GM11168 (cell line): ENCODE results near the gene DNAH9.
"Not testable (repeated sequence)": the region's sequence is repeated elsewhere in the genome, so short reads cannot be mapped to it uniquely, and the experiment has no call there.

Source experiments
- in situ Hi-C: fragments of 300-500 bp; cut with MboI; formaldehyde crosslinking; loops from one replicate; pipeline ENCODE4 v1.12.0; 2022; ENCODE audit warnings: low sequenced_read_pairs; ENCODE audit not compliant: unreplicated experiment

The DNAH9 gene

DNA sequence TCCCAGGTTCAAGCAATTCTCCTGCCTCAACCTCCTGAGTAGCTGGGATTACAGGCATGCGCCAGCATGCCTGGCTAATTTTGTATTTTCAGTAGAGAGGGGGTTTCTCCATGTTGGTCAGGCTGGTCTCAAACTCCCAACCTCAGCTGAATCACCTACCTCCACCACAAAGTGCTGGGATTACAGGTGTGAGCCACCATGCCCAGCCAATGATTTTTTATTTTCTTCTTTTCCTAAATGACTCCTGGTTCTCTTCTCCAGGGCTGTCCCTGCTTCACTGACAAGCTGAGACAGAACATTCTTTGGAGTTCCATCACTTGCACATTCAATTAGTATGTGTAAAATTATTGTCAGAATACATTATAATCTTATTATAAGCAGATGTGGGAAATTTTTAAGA lies 351.3 kb downstream of the DNAH9 start:
- in situ Hi-C loops, result not testable (repeated sequence)

DNA sequence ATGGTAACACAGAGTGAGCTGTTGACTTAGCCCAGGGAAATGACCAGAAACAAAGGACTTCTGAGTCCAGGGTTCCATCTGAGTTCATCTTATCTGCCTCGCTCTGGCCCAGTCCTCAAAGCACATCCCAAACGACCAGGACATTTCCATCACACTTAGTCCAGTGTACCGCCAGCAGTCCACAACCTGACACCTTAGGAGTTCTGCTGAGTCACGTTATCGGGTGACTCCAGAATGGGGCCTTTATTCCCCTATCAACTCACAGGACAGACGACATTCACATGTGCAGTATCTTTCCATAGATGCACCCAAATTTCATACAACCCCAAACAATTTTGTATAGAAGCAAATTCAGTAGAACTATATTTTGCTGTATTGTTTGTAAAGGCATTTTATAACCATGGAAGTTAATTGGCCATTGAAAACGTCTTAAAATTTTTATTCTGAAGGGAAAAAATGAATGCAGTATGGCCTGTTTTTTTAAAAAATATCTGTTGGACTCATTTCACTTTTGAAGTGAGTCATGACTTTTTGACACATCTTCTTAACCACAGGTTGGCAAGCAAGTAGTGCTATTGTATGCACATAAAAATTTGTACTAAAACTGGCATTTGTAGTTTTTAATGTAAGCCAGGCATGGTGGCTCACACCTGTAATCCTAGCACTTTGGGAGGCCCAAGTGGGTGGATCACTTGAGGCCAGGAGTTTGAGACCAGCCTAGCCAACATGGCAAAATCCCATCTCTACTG lies 352.7 kb downstream of the DNAH9 start:
- in situ Hi-C loops, result no loop called here

DNA sequence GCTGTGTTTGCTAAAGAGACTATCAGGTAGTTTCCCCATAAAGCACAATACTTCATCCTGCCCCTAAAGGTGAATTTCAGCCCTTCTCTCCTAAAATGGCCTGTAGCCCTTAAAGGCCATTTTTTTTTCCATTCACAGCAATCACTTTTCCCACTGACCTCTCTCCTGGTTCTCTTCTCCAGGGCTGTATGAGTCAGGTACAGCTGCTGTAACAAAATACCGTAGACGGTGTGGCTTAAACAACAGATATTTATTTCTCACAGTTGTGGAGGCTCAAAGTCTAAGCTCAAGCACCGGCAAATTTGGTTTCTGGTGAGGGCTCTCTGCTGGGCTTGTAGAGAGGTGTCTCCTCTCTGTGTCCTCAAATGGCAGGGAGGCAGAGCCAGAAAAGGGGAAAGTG lies 354.3 kb downstream of the DNAH9 start:
- in situ Hi-C loops, result no loop called here

DNA sequence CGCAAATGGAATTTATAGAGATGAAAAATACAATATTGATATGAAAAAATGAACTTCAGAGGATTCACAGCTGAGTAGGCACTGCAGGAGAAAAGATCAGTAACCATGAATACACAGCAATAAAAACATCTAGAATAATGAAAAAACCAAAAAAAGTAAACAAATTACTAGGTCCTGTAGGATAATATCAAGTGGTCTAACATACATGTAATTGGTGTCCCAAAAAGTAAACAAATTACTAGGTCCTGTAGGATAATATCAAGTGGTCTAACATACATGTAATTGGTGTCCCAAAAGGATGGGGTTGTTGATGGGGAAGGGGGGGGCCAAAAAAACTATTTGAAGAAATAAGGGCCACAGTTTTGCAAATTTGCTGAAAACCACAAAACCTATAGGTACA lies 355.7 kb downstream of the DNAH9 start:
- in situ Hi-C loops, result no loop called here

DNA sequence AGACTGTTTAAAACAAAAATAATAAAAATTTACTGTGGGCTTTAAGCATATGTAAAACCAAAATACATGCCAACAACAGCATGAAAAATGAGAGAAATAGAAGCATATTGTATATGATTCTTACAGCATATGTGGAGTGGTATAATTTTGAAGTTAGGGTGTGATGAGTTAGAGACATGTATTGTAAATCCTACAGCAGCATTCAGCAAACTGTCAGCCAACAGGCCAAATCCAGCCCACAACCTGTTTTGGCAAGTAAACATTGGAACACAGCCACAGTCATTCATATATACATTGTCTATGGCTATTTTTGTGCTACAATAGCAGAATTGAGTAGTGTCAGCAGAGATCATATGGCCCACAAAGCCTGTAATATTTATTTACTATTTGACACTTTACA lies 356.7 kb downstream of the DNAH9 start:
- in situ Hi-C loops, result no loop called here

DNA sequence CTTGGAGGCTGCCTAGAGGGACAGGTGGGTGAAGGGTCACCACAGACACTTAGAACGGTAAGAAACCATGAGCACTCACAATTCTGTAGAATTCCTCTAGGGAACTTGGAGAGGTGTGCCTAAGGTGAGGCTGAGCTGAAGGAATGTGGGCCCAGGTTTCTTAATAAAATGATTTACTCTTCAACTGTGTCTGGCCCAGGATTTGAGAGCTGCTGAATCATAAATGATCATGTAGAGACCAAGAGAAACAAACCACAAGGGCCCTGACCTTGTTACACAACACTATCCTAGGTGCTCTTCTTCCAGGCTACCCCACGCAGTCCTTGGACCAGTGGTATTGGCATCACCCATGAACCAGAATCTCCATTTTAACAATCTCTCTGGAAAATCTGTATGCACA lies 371.3 kb downstream of the DNAH9 start:
- in situ Hi-C loops, result no loop called here

DNA sequence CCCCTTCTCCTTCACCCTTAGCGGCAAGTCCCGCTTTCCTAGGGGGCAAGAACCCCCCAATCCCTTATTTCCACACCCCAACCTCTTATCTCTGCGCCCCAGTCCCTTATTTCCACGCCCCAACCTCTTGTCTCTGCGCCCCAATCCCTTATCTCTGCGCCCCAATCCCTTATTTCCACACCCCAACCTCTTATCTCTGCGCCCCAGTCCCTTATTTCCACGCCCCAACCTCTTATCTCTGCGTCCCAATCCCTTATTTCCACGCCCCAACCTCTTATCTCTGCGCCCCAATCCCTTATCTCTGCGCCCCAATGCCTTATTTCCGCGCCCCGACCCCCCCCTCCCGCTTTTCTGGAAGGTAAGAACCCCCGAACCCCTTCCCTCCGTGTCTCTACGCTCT lies 374.5 kb downstream of the DNAH9 start:
- in situ Hi-C loops, result not testable (repeated sequence)

DNA sequence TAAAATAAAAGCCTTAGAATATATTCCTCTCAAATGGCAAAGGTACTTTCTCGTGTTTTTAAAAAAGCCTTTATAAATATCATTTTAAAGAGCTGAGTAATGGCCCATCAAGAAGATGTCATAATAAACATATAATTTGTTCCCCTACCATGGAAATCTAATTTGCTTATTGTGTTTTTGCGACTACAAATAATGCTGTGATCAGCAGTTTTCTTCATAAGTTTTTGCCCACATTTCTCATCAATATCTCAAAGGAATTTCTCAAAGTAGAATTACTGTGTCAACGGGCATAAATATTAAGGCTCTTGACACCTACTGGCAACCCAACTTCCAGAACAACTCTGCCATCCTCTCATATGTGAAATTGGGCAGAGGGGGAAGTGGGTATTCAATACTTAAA lies 381.5 kb downstream of the DNAH9 start:
- in situ Hi-C loops, result no loop called here

DNA sequence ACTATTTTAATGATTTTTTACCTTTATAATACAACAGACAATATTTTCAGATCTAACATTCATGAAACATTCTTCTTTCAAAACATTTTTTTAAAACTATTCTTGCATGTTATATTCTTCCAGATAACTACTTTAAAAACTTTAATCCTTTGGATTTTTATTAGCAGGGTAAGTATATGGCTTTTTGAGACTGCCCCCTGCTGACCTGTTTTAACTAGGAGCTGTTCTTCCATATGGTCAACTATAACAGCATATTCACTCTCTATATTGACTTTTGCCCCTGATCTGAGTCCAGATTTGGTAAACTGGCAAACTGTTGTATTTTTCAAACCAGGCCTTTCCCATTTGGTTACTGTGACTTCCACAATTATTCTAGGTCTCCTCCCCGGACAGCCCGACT lies 382.5 kb downstream of the DNAH9 start:
- in situ Hi-C loops, result no loop called here

DNA sequence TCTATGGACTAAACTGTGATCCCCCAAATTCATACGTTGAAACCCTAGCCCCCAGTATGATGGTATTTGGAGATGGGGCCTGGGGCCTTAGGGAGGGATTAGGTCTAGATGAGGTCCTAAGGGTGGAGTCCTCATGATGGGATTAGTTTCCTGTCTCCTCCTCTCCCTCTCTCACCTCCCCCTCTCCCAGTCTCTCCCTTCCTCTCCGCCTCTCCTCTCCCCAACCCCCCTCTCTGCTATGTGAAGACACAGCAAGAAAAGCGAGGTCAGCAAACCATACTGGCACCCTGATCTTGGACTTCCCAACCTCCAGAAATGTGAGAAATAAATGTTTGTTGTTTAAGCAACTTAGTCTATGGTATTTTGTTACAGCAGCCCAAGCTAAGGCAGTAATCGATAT lies 383.6 kb downstream of the DNAH9 start:
- in situ Hi-C loops, result no loop called here

DNA sequence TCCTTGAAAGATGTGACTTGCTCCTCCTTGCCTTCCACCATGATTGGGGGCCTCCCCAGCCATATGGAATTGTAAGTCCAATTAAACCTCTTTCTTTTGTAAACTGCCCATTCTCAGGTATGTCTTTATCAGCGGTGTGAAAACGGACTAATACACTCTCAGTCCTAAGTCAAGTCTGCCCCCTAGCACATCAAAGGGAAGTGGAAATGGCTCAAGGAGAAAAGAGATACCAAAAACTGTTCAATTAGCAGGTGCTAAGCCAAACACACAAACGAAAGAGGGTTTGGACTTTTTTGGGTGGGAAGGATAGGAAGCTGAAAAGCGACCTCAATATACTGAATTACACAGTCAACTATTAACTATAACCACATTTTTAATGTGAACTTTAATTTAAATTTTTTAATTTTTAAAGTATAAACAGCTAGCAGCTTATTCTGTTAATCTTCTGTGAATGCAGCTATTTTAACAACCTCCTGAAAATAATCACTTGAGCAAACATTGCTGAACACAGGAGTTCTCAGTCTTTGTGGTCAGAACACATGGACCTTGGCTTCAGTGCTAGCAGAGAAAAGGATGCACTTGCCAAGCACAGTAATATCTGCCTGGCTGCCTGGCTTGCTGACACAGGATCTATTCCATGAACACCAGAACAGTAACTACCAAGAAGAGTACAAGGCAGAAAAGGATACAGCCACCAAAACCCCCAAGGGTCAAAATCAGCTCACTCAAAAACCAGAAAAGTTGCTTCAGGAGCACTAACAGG lies 388.1 kb downstream of the DNAH9 start:
- in situ Hi-C loops, result no loop called here

DNA sequence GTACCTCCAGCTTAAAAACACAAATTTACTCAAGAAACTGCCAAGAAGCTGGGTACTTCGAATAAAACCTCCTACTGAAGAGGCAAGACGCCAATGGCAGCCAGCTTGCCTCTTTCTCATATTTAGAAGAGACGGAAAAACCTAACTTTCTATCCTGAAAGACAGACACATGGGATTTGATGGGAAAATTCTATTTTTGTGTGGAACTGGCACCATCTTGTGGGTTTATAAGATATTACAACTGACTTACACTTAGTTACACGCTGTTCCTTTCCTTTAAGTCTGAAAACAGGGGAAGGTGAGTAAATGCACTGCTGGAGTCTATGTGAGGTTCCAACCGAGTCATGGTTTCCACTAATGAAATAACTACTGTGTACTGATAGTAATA lies 388.7 kb downstream of the DNAH9 start:
- in situ Hi-C loops, result no loop called here

DNA sequence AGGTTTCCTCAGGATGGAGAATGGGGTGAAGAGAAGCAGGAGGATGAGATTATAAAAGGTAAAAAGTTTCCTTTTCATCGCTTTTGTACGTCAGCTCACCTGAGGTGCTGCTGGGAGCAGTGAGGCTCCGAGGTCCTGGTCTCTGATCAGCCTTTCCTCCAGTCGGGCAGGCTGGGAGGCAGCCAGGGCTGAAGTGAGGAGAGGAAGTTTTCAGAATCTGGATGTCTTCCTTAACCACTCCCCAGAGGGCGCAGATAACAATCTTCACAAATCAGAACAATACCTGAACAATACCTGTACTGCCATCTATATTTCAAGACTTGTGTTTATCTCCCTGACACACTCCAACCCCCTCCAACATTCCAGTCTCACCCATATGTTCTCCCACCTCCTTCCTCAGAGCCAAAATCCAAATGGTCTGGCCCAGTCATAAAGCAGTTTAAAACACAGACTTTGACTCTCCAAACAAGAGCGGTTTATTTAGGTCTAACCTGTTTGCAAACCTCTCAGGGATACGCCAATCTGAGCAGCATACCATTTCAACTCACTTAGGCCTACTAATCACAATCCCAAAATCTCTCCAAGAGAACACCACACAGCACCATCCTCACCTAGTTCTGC lies 392.2 kb downstream of the DNAH9 start:
- in situ Hi-C loops, result no loop called here

DNA sequence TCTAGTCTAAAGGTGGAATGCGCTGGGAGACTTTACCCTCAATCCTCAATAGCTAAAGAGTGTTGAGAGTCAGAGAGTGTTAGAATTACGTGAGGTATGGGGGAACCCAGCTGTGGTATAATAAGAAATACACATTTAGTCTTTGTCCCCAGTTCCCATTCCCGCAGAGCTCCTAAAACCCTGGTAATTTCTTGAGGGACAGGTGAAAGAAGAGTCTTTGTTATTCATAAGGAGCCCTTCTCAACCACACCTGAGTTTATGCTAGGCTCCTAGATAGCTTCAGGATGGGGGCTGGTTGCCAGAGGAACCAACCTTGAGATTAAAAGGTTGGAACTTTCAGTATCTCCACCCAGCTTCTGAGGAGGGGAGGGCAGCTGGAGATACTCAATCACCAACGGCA lies 393.2 kb downstream of the DNAH9 start:
- in situ Hi-C loops, result no loop called here

DNA sequence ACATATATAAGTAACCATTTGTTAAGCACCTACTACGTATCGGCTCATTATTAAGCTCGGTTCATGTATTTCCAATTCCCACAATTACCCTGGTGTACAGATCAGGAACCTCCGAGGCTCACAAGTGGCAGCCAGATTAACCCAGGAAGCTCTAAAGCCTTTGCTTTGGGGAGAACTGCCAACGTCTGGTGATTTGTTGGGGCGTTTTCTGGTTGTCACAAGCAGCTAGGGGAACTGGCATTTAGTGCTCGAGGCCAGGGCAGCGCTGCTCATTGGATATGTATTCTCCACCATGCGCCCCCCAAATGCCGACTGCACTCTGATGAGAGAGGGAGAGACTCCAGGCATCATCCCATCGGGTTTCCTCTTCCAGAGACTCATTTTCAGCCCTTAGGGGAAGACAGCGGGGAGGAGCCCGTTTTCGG lies 398.5 kb downstream of the DNAH9 start:
- in situ Hi-C loops, result no loop called here

DNA sequence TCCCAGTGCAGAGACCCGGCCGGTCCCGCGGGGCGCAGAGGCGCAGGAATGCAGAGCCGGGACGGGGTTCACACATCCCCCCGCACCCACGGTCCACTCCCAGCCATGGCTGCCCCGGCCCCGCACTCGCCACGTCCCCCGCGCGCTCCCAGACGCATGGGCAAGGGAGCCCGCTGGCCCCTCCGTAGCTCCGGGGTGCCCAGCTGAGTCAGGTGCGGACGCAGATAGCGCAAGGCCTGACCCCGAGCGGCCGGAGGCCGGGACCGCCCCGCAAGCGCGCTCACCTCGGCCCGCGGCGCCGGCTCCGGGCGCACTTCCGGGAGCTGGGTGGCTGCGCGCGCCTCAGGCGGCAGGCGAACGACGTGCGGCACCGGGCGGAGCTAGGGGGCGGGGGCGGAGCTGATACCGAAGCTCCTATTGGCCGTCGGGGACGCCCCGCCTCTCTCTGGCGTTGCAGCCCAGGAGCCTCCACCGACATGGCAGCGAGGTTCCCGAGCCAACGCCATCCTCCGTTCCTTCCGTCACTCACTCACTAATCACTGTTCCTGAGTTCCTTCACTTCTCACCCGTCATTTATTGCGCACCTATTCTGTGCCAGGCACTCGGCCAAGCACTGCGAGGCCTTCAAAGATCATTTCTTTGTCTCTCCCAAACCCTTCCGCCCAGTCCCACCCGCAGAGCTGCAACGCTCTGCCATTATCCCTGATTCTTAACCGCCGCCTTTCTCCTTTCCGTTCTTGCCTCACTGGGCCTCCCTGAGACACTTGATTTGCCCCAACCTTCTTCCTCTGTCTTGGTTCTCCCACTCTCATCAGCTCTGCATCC lies 399.1 kb downstream of the DNAH9 start, which contains the start of gene ZNF18:
TSS of gene ZNF18 (minus strand) at position 329 of the 825 bp plus-strand sequence. CDS start 4,646 bp downstream, outside the sequence.
- in situ Hi-C loops, result no loop called here

DNA sequence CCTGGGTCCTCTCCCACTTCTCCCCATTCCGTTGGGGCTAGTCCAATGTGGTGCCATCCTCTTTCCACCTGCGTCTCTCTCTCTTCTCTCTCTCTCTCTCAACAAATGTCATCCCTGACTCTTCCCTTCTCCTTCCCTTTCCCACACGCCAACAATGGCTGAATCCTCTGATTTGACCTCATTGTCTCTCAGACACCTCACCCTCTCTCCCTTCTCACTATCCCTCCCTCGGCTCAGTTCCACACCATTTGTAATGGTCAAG lies 399.6 kb downstream of the DNAH9 start:
- in situ Hi-C loops, result no loop called here

DNA sequence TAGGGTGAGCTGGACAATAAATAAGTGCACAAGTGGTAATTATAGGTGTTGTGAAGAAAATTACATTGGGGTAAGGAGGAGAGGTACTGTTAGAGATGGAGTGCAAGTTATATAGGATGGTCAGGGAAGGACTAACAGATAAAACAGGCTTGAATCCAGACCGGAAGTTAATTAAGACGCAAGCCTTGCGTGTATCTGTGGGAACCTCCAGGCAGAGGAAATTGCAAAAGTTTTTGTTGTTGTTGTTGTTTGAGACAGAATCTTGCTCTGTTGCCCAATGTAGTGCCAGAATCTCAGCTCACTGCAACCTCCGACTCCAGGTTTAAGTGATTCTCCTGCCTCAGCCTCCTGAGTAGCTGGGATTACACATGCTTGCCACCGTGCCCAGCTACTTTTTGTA lies 401.4 kb downstream of the DNAH9 start:
- in situ Hi-C loops, result no loop called here

DNA sequence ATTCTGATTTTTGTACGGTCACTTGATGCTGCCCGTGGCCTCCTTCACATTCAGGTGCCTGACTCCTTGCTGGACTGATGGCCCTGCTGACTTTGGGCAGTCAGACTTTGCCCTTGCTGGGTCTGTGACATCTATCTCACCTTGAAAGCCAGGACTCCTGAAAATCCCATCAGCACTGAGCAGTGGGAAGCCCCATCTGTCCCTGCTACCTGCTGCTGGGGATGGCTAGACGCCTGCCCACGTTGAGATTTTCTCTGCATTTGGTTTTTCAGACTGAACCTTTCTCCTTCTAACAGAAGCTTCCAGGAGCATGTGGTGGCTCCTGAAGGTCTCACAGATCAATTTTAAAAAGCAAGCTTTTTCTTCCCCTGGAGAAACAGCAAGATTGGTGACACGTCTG lies 409.2 kb downstream of the DNAH9 start:
- in situ Hi-C loops, result no loop called here
